Chondrocyte (in vitro differentiated cells): ENCODE data around the gene RCN2. TPM values are rescaled to one million over a fixed set of nuclear protein-coding genes. Genes with fewer than 3 reads are reported as not detected.

Source experiments
- DNase-seq: peaks from one replicate; pipeline ENCODE4 v3.0.0; 2021; ENCODE audit warnings: mixed read lengths, low spot score
- H3K27ac Mint-ChIP-seq: one replicate; pipeline ENCODE4 v1.8.0; 2021; ENCODE audit warnings: mild to moderate bottlenecking, moderate library complexity, mixed read lengths; ENCODE audit not compliant: unreplicated experiment
- H3K27me3 Mint-ChIP-seq: 2 replicates; pipeline ENCODE4 v1.8.0; 2021; ENCODE audit warnings: low read depth, mixed read lengths
- H3K36me3 Mint-ChIP-seq: 2 replicates; pipeline ENCODE4 v1.8.0; 2021; ENCODE audit warnings: low read depth, mixed read lengths
- H3K4me1 Mint-ChIP-seq: 2 replicates; pipeline ENCODE4 v1.8.0; 2021; ENCODE audit warnings: low read depth, mild to moderate bottlenecking, mixed read lengths
- H3K4me3 Mint-ChIP-seq: one replicate; pipeline ENCODE4 v1.8.0; 2021; ENCODE audit warnings: mild to moderate bottlenecking, moderate library complexity, mixed read lengths; ENCODE audit not compliant: unreplicated experiment
- H3K9me3 Mint-ChIP-seq: 2 replicates; pipeline ENCODE4 v1.8.0; 2021; ENCODE audit warnings: low read depth, mixed read lengths
- total RNA-seq: library from RNA; stranded (reverse); gene quantifications from 3 replicates; pipeline ENCODE4 v1.2.1, GENCODE V29; 2021
- TF ChIP-seq, protein P1 (sequence below): fragments of 200-600 bp; sonication (generic); IDR thresholded peaks from 2 replicates; pipeline ENCODE4 v1.5.0; 2021; ENCODE audit warnings: antibody characterized with exemption, mild to moderate bottlenecking, moderate library complexity

The RCN2 gene
- total RNA-seq, 1 donor from 2014 or later, result 72.1 TPM

DNA sequence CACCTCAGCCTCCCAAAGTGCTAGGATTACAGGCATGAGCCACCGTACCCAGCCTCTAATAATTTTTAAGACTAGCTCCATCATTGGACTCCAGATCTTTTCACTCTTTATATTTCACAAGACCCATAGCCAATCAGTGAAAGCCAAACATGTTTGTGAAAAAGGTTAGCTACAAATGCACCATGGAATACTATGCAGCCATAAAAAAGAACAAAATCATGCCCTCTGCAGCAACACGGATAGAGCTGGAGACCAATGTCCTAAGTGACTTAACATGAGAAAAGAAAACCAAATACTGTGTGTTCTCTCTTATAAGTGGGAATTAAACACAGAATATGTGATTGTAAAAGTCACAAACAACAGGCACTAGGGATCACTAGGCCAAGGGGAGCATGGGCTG lies 29.6 kb upstream of the RCN2 start:
- H3K36me3 Mint-ChIP-seq, result peaks cover 4% of the 10 kb centered on the region

DNA sequence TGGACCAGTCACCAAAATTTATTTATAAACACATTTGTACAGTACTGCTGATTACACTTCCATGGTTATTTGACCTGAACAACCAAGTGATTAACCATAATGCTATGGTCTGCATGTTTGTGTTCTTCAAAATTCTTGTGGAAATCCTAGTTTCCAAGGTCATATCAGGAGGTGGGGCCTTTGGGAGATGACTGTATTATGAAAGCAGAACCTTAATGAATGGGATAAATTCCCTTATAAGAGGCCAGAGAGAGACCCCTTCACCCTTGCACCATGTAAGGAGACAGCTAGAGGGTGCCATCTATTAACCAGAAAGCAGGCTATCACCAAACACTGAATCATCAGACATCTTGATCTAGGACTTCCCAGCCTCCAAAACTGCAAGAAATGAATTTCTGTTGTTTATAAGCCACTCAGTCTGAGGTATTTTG lies 28.3 kb upstream of the RCN2 start:
- peaks cover 27% of the 10 kb centered on the region for H3K4me1 Mint-ChIP-seq
- no peak for DNase-seq

More for the DNA sequence above, 29.6 kb upstream of the RCN2 start:
- H3K9me3 Mint-ChIP-seq, result peaks cover 5% of the 10 kb centered on the region
- TF ChIP-seq, protein P1, sequence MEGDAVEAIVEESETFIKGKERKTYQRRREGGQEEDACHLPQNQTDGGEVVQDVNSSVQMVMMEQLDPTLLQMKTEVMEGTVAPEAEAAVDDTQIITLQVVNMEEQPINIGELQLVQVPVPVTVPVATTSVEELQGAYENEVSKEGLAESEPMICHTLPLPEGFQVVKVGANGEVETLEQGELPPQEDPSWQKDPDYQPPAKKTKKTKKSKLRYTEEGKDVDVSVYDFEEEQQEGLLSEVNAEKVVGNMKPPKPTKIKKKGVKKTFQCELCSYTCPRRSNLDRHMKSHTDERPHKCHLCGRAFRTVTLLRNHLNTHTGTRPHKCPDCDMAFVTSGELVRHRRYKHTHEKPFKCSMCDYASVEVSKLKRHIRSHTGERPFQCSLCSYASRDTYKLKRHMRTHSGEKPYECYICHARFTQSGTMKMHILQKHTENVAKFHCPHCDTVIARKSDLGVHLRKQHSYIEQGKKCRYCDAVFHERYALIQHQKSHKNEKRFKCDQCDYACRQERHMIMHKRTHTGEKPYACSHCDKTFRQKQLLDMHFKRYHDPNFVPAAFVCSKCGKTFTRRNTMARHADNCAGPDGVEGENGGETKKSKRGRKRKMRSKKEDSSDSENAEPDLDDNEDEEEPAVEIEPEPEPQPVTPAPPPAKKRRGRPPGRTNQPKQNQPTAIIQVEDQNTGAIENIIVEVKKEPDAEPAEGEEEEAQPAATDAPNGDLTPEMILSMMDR, result no peak
- H3K4me1 Mint-ChIP-seq, result peaks cover 27% of the 10 kb centered on the region
- DNase-seq, result no peak
- no peak overlapping the region for H3K4me3 Mint-ChIP-seq
- H3K27ac Mint-ChIP-seq, result no peak overlapping the region
- no peaks in the 10 kb centered on the region for H3K27me3 Mint-ChIP-seq

GRCh38 chr15:76904461-76905012 lies 27.0 kb upstream of the RCN2 start:
- DNase-seq, result no peak
- TF ChIP-seq, protein P1, result no peak
- Mint-ChIP-seq H3K27ac (peak overlapping the region; percentile 81), H3K27me3 (no peaks in the 10 kb centered on the region), H3K4me3 (peak overlapping the region; percentile 88), H3K9me3 (no peaks in the 10 kb centered on the region), H3K36me3 (no peaks in the 10 kb centered on the region), H3K4me1 (peaks cover 27% of the 10 kb centered on the region)

More for the DNA sequence above, 28.3 kb upstream of the RCN2 start:
- Mint-ChIP-seq H3K36me3 (peaks cover 4% of the 10 kb centered on the region), H3K27ac (no peak overlapping the region), H3K27me3 (no peaks in the 10 kb centered on the region), H3K9me3 (peaks cover 4% of the 10 kb centered on the region), H3K4me3 (no peak overlapping the region)
- TF ChIP-seq, protein P1, result peak; percentile 52

DNA sequence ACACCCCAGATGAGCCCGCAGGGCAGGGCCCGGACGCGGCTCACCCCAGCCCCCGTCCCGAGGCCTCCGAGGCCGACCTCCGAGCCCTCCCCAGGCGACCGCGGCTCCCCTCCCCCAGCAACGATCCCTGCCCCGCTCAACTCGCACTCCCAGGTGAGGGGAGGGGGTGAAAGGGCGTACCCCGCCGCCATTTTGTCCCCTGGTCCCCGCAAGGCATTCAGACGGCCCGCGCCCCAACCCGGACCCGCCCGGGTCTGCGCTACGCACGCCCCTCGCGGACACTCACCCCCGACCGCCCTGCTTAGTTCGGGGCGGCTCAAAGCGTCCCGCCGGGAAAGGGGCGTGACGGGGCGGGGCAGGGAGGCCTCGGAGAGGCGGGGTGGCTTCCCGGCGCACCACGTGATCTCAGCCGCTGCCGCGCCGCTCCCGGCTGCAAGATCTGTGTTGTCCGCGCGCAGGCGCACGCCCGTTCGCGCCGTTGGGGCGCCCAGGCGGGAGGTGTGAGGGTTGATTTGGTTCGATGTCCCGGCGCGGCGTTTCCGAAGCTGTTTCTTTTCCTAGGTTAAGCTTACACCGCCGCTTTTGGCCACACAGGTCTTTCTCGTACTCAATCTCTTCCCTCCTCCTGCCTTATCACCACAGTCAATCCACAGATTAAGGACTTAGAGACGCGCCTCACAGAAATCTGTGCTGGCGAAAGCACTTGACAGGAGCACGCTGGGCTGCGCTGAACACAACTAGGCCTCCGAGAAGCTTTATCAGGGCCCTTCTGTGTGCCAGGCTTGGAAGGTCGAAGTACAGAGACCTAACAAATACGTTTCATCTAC lies 26.3 kb upstream of the RCN2 start, which contains the start of gene SCAPER:
TSS of gene SCAPER (minus strand) at position 328 of the 827 bp plus-strand sequence. CDS start 21,523 bp downstream, outside the sequence.
- H3K4me3 Mint-ChIP-seq, result peak within 1 kb of the TSS; percentile 88
- H3K4me1 Mint-ChIP-seq, result peaks cover 27% of the 10 kb centered on the region
- peak; percentile 94 for DNase-seq
- no peaks in the 10 kb centered on the region for H3K36me3 Mint-ChIP-seq
- peak within 1 kb of the TSS; percentile 81 for H3K27ac Mint-ChIP-seq
- no peaks in the 10 kb centered on the region for H3K27me3 Mint-ChIP-seq
- TF ChIP-seq, protein P1, result peak; percentile 25
- H3K9me3 Mint-ChIP-seq, result no peaks in the 10 kb centered on the region

DNA sequence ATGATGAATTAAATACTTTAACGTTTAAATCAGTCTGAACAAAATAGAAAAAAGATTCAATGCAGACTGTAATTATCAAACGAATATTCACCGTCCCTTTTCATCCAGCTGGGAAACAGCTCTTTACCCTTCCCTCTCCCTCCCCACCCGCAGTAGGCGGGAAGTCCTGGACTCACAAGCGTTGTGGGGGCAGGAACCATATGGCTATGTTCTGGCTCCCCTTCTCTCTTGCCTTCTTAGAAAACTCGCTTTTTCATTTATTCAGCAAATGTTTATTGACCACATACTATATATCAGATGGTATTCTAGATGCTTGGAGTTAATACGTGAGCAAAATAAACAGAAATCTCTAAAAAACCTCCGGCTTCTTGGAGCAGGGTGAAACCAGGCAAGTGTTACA lies 25.7 kb upstream of the RCN2 start:
- peaks cover 27% of the 10 kb centered on the region for H3K4me1 Mint-ChIP-seq
- no peak overlapping the region for H3K27ac Mint-ChIP-seq

More for the DNA sequence above, 25.7 kb upstream of the RCN2 start:
- DNase-seq, result no peak
- peak overlapping the region; percentile 88 for H3K4me3 Mint-ChIP-seq
- H3K9me3 Mint-ChIP-seq, result no peaks in the 10 kb centered on the region
- H3K36me3 Mint-ChIP-seq, result no peaks in the 10 kb centered on the region
- TF ChIP-seq, protein P1, result no peak
- H3K27me3 Mint-ChIP-seq, result no peaks in the 10 kb centered on the region
